ENCODE results near the gene DCAF10. TPM values are rescaled to one million over a fixed set of nuclear protein-coding genes. Genes with fewer than 3 reads are reported as not detected.

Gene DCAF10
- total RNA-seq, 1 donor, result 24.2 TPM

DNA sequence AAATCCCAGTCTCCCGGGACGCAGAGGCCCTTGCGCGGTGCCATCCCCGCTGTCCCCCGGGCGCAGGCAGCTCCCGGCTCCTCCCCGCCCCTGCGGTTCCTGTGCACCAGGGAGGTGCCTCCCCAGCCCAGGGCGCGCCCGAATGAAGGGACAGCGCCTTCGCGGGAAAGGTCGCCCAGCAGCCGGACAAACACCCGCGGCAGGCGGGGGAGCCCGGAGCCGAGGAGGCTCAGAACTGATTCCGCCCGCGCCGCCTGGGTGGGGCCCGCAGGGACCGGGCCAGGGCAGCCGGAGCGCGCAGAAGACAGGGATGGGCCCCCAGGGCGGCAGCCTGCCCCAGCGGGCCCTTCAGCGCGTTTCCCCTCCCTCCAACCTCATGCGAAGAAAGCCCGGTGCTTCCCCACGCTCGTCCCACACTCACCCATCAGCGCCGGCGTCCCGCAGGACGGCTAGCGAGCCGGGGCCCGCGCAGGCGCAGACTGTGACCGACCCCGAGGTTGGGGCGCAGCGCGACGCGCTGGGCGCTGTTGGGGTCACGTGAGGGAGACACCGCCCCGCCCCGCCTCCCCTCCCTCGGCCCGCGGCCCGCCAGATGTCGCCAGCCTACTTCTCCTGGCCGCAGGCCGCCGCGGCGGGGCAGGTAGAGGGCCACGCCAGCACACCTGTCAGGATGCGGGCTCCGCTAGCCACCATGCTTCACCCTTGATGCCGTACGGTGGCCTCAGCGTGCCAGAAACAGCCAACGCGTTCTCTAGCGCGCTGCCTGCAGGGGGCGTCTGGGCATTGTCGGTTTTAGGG, 103.2 kb downstream of the DCAF10 start, which contains the start of gene SLC25A51:
Gene SLC25A51 (minus strand): TSS at position 481 of the 798 bp plus-strand sequence. CDS start 15,577 bp downstream, outside the sequence.
- DNase-seq (ENCODE audit: low read depth), result peak; percentile 93
- TF ChIP-seq, protein P1, sequence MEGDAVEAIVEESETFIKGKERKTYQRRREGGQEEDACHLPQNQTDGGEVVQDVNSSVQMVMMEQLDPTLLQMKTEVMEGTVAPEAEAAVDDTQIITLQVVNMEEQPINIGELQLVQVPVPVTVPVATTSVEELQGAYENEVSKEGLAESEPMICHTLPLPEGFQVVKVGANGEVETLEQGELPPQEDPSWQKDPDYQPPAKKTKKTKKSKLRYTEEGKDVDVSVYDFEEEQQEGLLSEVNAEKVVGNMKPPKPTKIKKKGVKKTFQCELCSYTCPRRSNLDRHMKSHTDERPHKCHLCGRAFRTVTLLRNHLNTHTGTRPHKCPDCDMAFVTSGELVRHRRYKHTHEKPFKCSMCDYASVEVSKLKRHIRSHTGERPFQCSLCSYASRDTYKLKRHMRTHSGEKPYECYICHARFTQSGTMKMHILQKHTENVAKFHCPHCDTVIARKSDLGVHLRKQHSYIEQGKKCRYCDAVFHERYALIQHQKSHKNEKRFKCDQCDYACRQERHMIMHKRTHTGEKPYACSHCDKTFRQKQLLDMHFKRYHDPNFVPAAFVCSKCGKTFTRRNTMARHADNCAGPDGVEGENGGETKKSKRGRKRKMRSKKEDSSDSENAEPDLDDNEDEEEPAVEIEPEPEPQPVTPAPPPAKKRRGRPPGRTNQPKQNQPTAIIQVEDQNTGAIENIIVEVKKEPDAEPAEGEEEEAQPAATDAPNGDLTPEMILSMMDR (IDR thresholded peaks at IDR 0.05; ENCODE audit: insufficient read depth, low read depth, low read length), result peak; percentile 84
- peak within 1 kb of the TSS; percentile 78 for H3K4me3 ChIP-seq (ENCODE audit: low read depth, low read length)

DNA sequence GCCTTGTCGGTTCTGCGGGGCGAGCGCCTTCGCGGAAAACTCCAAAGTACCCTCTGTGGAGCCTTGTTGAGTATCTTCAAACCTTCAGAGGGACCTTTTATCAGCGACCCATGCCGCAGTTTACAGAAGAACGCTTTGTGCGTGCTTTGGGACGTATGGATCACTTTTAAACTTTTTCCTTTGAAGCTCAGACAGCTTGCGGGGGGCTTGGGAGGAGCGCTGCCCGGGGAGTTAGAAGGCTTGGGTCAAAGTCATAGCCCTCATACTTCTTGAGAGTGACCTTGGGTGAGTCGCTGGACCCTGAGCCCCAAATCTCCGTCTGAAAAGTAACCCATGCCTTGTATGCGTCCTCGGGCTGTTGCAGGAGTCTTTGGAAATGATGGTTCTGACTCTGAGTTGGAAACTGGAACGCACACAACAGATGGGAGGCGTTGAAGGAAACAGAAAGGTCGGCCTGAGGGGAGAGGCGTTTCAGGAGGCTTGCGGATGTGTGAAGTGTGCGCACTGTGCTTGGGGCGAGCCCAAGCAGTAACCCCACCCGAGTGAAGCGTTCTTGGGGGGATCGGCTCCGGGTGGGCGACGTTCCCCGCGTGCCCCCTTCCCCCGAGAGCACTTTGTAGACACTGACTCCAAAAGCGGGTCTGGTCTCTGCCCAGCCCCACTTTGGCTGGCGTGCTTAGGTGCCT, 104.0 kb downstream of the DCAF10 start:
- TF ChIP-seq, protein P1 (IDR thresholded peaks at IDR 0.05; ENCODE audit: insufficient read depth, low read depth, low read length), result no peak
- peak; percentile 66 for DNase-seq (ENCODE audit: low read depth)
- H3K4me3 ChIP-seq (ENCODE audit: low read depth, low read length), result peak overlapping the region; percentile 78

DNA sequence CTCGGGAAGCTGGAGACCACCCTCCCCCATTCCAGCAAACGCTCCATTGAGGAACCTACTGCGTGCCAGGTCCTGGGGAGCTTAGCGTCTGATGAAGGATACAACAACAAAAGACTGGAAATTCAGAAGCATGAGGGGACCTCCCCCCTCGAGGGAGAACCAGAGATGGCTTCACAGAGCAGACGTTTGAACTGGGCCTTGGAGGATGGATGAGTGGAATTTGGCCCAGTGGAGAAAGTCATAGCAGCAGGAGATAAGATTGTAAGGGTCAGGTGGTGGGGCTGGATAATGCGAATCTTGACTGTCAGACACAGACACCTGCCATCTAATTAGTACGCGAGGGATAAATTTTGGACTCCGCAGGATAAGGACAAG, 104.5 kb downstream of the DCAF10 start:
- TF ChIP-seq, protein P1 (IDR thresholded peaks at IDR 0.05; ENCODE audit: insufficient read depth, low read depth, low read length), result no peak
- no peak for DNase-seq (ENCODE audit: low read depth)
- H3K4me3 ChIP-seq (ENCODE audit: low read depth, low read length), result no peak overlapping the region

DNA sequence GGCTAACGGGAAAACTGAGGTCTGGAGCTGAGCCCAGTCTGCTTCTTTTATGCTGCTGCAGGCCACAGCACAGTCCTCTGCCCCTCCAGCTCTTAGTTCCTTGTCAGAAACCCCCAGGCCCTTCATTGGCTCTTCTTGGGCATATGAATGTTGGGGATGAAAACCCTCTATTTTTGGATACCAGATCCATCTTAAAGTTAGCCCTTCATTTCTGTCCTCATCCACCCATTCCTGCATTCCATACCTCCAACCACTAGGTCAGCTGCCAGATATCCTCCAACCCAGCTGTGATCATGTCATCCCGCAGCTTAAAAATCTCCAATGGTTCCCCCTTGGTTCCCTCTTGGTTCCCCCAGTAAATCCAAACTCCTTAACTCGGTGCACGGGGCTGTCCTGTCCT, 105.2 kb downstream of the DCAF10 start:
- no peak overlapping the region for H3K4me3 ChIP-seq (ENCODE audit: low read depth, low read length)
- TF ChIP-seq, protein P1 (IDR thresholded peaks at IDR 0.05; ENCODE audit: insufficient read depth, low read depth, low read length), result no peak
- no peak for DNase-seq (ENCODE audit: low read depth)

DNA sequence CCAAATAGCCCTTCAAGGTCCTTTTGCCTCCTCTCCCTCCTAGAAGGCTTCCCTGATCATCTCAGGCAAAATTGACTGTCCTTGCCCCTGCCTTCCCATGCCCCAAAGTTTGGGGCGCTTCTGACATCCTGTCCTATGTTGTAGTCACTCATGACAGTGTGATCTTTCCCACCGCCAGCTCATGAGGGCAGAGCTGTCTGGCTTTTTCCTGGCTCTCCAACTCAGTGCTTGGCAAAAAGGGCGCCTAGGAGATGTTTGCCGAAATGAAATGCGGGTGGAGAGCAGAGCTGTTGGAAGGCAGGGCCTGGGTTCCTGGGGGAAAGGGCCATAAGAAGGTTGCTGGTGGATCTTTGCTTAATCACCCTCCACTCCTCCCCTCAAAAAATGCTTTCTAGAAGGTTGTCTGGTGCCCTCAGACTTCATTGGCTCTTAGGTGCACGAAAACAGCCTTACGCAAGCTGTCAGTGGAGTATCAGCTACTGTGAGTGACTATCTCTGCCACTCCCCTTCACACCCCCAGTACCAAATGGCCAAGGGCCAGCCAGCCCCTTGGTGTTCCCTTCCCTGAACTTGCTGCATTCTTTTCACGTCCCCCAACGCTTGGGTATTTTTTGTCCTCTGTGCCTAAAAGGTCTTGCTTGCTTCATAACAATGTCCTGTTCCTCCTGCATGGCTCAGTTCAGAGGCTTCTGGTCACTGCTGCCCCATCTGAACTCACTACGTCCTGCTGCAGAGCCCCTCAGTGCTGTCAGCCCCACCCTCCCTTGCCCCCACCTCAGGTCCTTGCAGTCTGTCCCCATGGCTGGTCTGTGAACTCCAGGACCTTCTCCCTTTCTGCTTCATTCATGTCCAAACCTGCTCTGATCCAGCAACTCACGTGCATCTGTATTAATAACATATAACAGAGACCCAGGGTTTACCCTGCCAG, 106.0 kb downstream of the DCAF10 start:
- no peak overlapping the region for H3K4me3 ChIP-seq (ENCODE audit: low read depth, low read length)
- TF ChIP-seq, protein P1 (IDR thresholded peaks at IDR 0.05; ENCODE audit: insufficient read depth, low read depth, low read length), result no peak
- DNase-seq (ENCODE audit: low read depth), result no peak

DNA sequence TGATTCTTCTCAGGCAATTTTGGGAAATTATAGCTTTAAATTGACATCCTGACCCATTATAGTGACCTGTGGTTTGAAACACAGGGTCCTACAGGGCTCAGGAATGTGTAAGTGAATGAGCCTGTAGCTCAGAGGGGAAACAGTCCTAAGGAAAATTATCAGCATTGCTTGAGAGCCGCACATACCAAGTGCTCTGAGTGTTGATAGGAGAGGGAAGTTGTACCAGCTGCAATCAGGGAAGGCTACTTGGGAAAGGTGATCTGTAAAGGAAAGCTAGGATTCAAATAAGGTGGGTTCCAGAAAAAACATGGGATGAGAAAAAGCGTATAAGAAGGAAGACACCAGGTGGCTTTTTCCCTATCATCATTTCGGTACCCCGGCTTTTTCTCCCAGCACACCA, 107.7 kb downstream of the DCAF10 start:
- no peak for DNase-seq (ENCODE audit: low read depth)
- TF ChIP-seq, protein P1 (IDR thresholded peaks at IDR 0.05; ENCODE audit: insufficient read depth, low read depth, low read length), result no peak
- no peak overlapping the region for H3K4me3 ChIP-seq (ENCODE audit: low read depth, low read length)

All from fibroblast of villous mesenchyme (primary cell).